ENCODE measurements around the gene TNFSF9. TPM values are rescaled to one million over a fixed set of nuclear protein-coding genes. Genes with fewer than 3 reads are reported as not detected.

The TNFSF9 gene
- total RNA-seq, 4 donors from 2014 or later, result 1.1 to 1.8 TPM; not detected in 2

Other genes starting within 250 kb of the TNFSF9 start
- not detected for gene ACER1, start 197.4 kb upstream of the TNFSF9 start, total RNA-seq
- gene CLPP, start 169.5 kb upstream of the TNFSF9 start, total RNA-seq, result 100 to 1,000 TPM; 143 to 168 (median 163) TPM
- gene ALKBH7, start 158.2 kb upstream of the TNFSF9 start, total RNA-seq, result 100 to 1,000 TPM in 1 of 4 donors, 10 to 100 TPM in 3; 42.2 to 112 (median 90.4) TPM
- under 1 TPM; 0.15 to 0.75 (median 0.43) TPM for gene PSPN, start 155.1 kb upstream of the TNFSF9 start, total RNA-seq
- 10 to 100 TPM; 11.4 to 34.8 (median 22.4) TPM for gene GTF2F1, start 137.9 kb upstream of the TNFSF9 start, total RNA-seq
- gene KHSRP, start 106.2 kb upstream of the TNFSF9 start, total RNA-seq, result 100 to 1,000 TPM in 1 of 4 donors, 10 to 100 TPM in 3; 49.1 to 124 (median 85.6) TPM
- under 1 TPM in 1 of 4 donors, not detected in 3; 0.42 TPM for gene SLC25A41, start 97.3 kb upstream of the TNFSF9 start, total RNA-seq
- gene SLC25A23, start 71.2 kb upstream of the TNFSF9 start, total RNA-seq, result 10 to 100 TPM; 61.7 to 73.6 (median 65.0) TPM
- gene CRB3, start 66.8 kb upstream of the TNFSF9 start, total RNA-seq, result under 1 TPM in 1 of 4 donors, not detected in 3; 0.75 TPM
- 1 to 10 TPM in 1 of 4 donors, under 1 TPM in 2, not detected in 1; 0.27 to 1.2 (median 0.29) TPM for gene DENND1C, start 49.2 kb upstream of the TNFSF9 start, total RNA-seq
- gene TUBB4A, start 28.7 kb upstream of the TNFSF9 start, total RNA-seq, result 1 to 10 TPM; 1.7 to 2.5 (median 2.0) TPM
- not detected for gene CD70, start 60.1 kb downstream of the TNFSF9 start, total RNA-seq
- gene TNFSF14, start 139.1 kb downstream of the TNFSF9 start, total RNA-seq, result not detected
- 100 to 1,000 TPM in 1 of 4 donors, 10 to 100 TPM in 3; 25.9 to 121 (median 70.6) TPM for gene C3, start 189.6 kb downstream of the TNFSF9 start, total RNA-seq
- gene GPR108, start 206.6 kb downstream of the TNFSF9 start, total RNA-seq, result 10 to 100 TPM; 22.6 to 40.3 (median 32.3) TPM
- 100 to 1,000 TPM; 130 to 237 (median 178) TPM for gene TRIP10, start 208.7 kb downstream of the TNFSF9 start, total RNA-seq
- not detected for gene SH2D3A, start 236.4 kb downstream of the TNFSF9 start, total RNA-seq
- gene VAV1, start 241.7 kb downstream of the TNFSF9 start, total RNA-seq, result 1 to 10 TPM in 2 of 4 donors, under 1 TPM in 2; 0.63 to 1.8 (median 0.96) TPM